Fibroblast of skin of back (primary cell): ENCODE measurements around the gene TUBB2B.
"Not testable (repeated sequence)": the region's sequence is repeated elsewhere in the genome, so short reads cannot be mapped to it uniquely, and the experiment has no call there.

ENCODE experiments used
- DNase-seq: peaks from one replicate; pipeline ENCODE4 v3.0.0-alpha.2; 2013

The TUBB2B gene

GRCh38 chr6:3186974-3187382 is 40.5 kb downstream of the TUBB2B start:
- DNase-seq = no peak

DNA sequence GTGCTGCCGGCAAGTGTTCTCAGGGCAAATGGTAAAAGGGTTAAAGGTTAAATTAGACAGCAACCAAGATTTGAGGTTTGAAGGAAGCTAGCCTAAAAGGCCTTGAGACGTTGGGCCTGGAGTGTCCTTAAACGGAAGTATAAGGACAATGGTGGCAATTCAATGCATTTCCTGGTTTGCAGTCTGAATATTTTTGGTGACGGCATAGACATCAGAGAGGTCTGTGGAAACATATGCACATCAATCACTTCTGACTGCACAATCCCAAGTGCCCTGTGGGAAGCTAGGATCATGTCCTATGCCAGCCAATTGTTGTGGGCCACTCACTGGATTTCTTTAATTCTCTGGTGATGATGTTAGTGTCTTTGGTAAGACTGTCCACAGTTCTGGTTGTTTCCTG is 44.4 kb downstream of the TUBB2B start:
- no peak for DNase-seq

DNA sequence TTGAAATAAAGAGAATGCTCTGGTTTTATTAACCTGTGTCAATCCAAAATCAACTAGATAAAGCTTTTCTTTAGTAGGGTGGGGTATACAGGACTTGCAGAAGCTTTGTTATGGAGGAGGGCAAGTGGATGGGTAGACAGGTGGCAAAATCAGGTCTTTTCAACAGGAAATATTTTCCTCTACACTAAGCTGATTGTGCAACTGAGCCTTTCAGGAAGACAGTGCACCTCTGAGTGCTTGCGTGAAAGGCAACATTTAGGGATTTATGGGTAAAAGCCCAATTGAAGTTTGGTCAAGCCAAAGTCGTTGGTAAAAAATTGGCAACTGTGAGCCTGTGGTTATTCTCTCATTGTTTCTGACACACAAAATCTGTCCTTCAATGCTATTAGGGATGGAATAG is 46.3 kb downstream of the TUBB2B start:
- no peak for DNase-seq

GRCh38 chr6:3179945-3180344 is 47.5 kb downstream of the TUBB2B start:
- not testable (repeated sequence) for DNase-seq

DNA sequence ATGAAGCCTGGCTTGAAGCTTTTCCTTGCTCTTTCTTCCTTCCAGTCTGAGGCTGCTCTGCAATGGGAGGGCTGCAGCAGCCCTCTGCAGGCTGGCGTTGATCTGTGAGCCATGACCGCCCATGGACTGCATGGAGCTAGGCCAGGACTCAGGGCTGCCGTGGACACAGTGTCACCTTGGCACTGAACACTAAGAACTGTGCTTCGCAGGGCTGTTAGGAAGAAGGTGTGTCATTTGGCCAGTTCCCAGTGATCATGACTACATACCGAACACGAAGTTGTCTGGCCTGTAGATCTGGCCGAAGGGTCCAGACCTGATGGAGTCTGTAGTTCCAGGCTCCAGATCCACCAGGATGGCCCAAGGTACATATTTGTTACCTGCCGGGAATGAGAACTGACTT is 48.8 kb downstream of the TUBB2B start:
- DNase-seq = not testable (repeated sequence)

DNA sequence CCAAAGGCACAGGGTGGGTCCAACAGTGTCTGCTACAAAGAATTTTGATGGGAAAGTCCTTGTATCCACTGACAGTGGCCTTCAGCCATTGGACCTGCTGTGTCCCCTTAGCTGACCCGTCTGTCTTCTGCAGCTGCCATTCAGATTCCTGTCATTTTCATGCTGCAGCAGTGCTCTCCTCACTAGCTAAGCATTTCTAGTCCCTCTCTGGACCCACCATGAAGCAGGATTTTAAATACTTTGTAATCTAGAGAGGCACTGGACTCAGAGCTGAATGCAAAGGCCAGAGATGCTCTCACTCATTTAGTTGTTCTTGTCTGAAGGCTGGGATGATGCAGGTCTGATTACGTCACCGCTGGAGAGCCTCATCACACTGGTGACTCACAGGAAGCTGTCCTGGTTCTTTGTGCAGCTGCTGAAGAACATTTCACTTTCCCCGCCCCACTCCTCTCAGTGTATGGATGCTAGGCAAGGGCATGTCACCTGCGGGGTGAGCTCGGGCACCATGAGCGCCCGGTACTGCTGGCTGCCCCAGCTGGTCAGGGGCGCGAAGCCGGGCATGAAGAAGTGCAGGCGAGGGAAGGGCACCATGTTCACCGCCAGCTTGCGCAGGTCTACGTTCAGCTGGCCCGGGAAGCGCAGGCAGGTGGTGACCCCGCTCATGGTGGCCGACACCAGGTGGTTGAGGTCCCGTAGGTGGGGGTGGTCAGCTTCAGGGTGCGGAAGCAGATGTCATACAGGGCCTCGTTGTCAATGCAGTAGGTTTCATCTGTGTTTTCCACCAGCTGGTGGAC is 50.7 kb downstream of the TUBB2B start:
- peak; percentile 87 for DNase-seq

DNA sequence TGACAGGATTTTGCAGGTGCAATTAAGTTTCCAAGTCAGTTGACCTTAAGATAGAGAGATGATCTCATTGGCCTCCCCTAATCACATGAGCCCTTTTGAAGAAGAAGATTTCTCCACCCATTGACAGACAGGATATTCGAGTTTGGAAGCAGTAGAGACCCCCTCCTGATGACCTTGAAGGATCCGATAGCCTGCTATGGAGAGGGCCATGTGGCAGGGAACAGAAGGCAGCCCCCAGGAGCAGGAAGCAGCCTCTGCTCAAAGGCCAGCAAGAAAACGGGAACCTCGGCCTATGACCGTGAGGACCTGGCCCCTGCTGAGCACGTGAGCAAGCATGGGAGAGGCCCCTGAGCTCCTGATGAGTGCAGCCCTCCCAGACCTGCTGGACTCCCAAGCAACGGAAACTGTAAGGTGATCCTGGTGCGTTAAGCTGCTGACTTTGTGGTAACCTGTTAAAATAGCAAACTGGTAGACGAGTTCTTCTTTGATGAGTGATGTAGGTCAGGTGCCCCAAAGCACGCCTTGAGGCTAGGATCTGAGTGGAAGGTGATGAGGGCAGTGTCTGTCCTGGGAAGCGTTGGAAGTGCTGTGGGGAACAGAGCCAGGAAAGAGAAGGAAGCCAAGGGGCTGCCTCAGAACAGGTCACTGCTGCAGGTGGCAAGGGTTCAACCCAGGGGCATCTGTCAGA is 51.6 kb downstream of the TUBB2B start:
- DNase-seq = no peak
